Breast epithelium (tissue), 4 donors: ENCODE data around the gene GPR27. TPM values are rescaled to one million over a fixed set of nuclear protein-coding genes. Genes with fewer than 3 reads are reported as not detected.

ENCODE experiments used
- DNase-seq, 2 donors: peaks; one replicate each; pipeline ENCODE4 v3.0.0-alpha.2; 2019; ENCODE audit warnings: low spot score in 2 of 2
- H3K27ac ChIP-seq, 2 donors: fragments of 200-600 bp; sonication (generic) in 1 of 2; one replicate each; pipeline ENCODE4 v1.5.1; 2016 to 2019; ENCODE audit warnings: mild to moderate bottlenecking in 1 of 2
- H3K27me3 ChIP-seq, 2 donors: fragments of 200-600 bp; sonication (generic) in 1 of 2; one replicate each; pipeline versions ENCODE4 v1.5.1 to v1.6.0; 2017 to 2019; ENCODE audit warnings: control low read depth in 1 of 2, mild to moderate bottlenecking in 1 of 2
- H3K36me3 ChIP-seq: fragments of 200-600 bp; one replicate; pipeline ENCODE4 v1.5.1; 2019
- H3K4me1 ChIP-seq, 2 donors: fragments of 200-600 bp; sonication (generic); one replicate each; pipeline ENCODE4 v1.5.1; 2016 to 2019; ENCODE audit warnings: control low read depth in 1 of 2
- H3K4me3 ChIP-seq, 3 donors: fragments of 200-600 bp; sonication (generic); 1 replicate in 2 of 3; 2 replicates in 1 of 3; pipeline ENCODE4 v1.5.1; 2016 to 2019; ENCODE audit warnings: mild to moderate bottlenecking in 3 of 3, moderate library complexity in 2 of 3
- H3K9me3 ChIP-seq, 2 donors: fragments of 200-600 bp; sonication (generic) in 1 of 2; one replicate each; pipeline ENCODE4 v1.5.1; 2016 to 2019; ENCODE audit warnings: control low read depth in 1 of 2
- CTCF ChIP-seq, 3 donors: fragments of 450-650 bp; IDR thresholded peaks; one replicate each; pipeline ENCODE4 v1.5.1; 2016 to 2017; ENCODE audit warnings: antibody characterized with exemption in 3 of 3, mild to moderate bottlenecking in 3 of 3, moderate library complexity in 3 of 3
- POLR2A ChIP-seq: fragments of 450-650 bp; IDR thresholded peaks from one replicate; pipeline ENCODE4 v1.6.1; 2016; ENCODE audit warnings: antibody characterized with exemption, mild to moderate bottlenecking, moderate library complexity
- POLR2AphosphoS5 ChIP-seq, 3 donors: sonication (generic); formaldehyde crosslinking; IDR thresholded peaks; one replicate each; pipeline ENCODE4 v1.6.1; 2017; ENCODE audit warnings: antibody characterized with exemption in 3 of 3
- intact Hi-C: fragments of 100-400 bp; cut with DNase I; formaldehyde crosslinking; loops from one replicate; pipeline ENCODE4 v1.15.1; 2023; ENCODE audit warnings: low total_unique reads
- total RNA-seq, 3 donors: library from RNA; depleted of rRNA; stranded (reverse); fragments of >200 nt; gene quantifications; one replicate each; pipeline ENCODE4 v1.1.0, GENCODE V29; 2016

Gene GPR27
- total RNA-seq, 3 donors from 2014 or later, result 0.32 to 4.0 (median 2.0) TPM

DNA sequence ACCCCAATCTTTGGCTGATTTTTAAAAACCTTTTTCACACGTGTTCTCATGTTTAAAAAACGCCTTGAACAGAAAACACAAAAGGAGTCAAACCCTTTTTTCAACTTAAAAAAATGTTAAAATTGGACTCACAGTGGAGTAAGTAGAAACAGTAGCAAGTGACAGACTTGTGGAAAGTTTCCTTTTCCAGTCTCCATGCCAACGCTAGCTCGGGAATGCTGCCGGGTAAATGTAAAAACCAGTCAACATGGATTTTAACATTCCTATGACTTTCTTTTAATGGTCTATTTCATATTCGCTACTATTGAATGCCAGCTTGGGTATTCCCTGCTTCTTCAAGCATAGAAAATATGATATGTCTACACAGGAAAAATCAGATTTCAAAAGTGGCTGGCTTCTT lies 32.9 kb downstream of the GPR27 start:
- H3K27me3 ChIP-seq, result peaks cover 3 to 42% of the 10 kb centered on the region in 2 donors
- peaks cover 8 to 9% of the 10 kb centered on the region in 2 donors for H3K4me1 ChIP-seq
- no peaks in the 10 kb centered on the region for H3K9me3 ChIP-seq
- H3K4me3 ChIP-seq, result no peak overlapping the region
- H3K36me3 ChIP-seq, result no peaks in the 10 kb centered on the region
- no peak overlapping the region for H3K27ac ChIP-seq
- DNase-seq, result no peak
- TF ChIP-seq POLR2AphosphoS5 (IDR thresholded peaks at IDR 0.05), result no peak
- no peak for TF ChIP-seq POLR2A
- no peak for TF ChIP-seq CTCF (IDR thresholded peaks at IDR 0.05)
- intact Hi-C loops, result no loop called here

- H3K4me3 ChIP-seq, result no peak overlapping the region
- peaks cover 8 to 9% of the 10 kb centered on the region in 2 donors for H3K4me1 ChIP-seq
- intact Hi-C loops, result no loop called here
- H3K36me3 ChIP-seq, result no peaks in the 10 kb centered on the region
- DNase-seq, result no peak
- H3K27me3 ChIP-seq, result peaks cover 3 to 29% of the 10 kb centered on the region in 2 donors
- no peak overlapping the region for H3K27ac ChIP-seq
- no peaks in the 10 kb centered on the region for H3K9me3 ChIP-seq
- TF ChIP-seq POLR2A, result no peak
- no peak for TF ChIP-seq POLR2AphosphoS5 (IDR thresholded peaks at IDR 0.05)
- TF ChIP-seq CTCF (IDR thresholded peaks at IDR 0.05), result no peak
Measured at GRCh38 chr3:71787851-71788405, 34.3 kb downstream of the GPR27 start.

- no peak overlapping the region for H3K27ac ChIP-seq
- peaks cover 0 to 9% of the 10 kb centered on the region in 2 donors for H3K27me3 ChIP-seq
- TF ChIP-seq CTCF (IDR thresholded peaks at IDR 0.05) (no peak), POLR2AphosphoS5 (IDR thresholded peaks at IDR 0.05) (no peak), POLR2A (no peak)
- H3K4me1 ChIP-seq, result peaks cover 0 to 5% of the 10 kb centered on the region in 2 donors
- H3K9me3 ChIP-seq, result no peaks in the 10 kb centered on the region
- H3K4me3 ChIP-seq, result no peak overlapping the region
- no peak for DNase-seq
- no peaks in the 10 kb centered on the region for H3K36me3 ChIP-seq
- intact Hi-C loops, result no loop called here
Measured at GRCh38 chr3:71789922-71790321, 36.3 kb downstream of the GPR27 start.

- no peak for TF ChIP-seq CTCF (IDR thresholded peaks at IDR 0.05)
- intact Hi-C loops, result no loop called here
- H3K27ac ChIP-seq, result no peak overlapping the region
- H3K36me3 ChIP-seq, result no peaks in the 10 kb centered on the region
- no peak overlapping the region for H3K4me3 ChIP-seq
- DNase-seq, result no peak
- no peaks in the 10 kb centered on the region for H3K9me3 ChIP-seq
- no peaks in the 10 kb centered on the region for H3K27me3 ChIP-seq
- no peaks in the 10 kb centered on the region for H3K4me1 ChIP-seq
Measured at GRCh38 chr3:71791634-71792033, 38.0 kb downstream of the GPR27 start.

DNA sequence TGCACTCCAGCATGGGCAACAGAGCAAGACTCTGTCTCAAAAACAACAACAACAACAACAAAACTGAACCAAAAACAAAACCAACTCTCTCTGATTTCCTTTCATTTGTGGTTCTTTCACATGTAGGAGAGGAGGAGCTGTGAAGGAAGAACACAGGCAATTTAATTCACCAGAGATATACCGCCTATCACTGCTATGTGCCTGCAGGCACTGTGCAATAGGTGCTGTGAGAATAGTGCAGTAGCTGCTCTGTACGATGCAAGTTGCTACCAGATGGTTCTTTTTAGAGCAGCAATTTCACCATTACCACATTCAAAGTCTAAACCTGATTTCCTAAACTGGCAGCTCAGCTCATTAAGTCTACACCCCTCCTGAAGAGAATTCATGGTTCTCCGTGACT lies 42.6 kb downstream of the GPR27 start:
- no peak for DNase-seq
- Histone ChIP-seq H3K27me3 (no peaks in the 10 kb centered on the region), H3K4me1 (no peaks in the 10 kb centered on the region), H3K36me3 (no peaks in the 10 kb centered on the region), H3K27ac (no peak overlapping the region), H3K4me3 (no peak overlapping the region), H3K9me3 (no peaks in the 10 kb centered on the region)
- intact Hi-C loops, result no loop called here
- TF ChIP-seq CTCF (IDR thresholded peaks at IDR 0.05), result no peak
- TF ChIP-seq POLR2A, result no peak
- TF ChIP-seq POLR2AphosphoS5 (IDR thresholded peaks at IDR 0.05), result no peak
